ENCODE data around the gene ANO2. TPM values are rescaled to one million over a fixed set of nuclear protein-coding genes. Genes with fewer than 3 reads are reported as not detected.

Gene ANO2
- total and polyA plus RNA-seq, 2 donors (not counting 3 experiments of a cell fraction or from before 2014, with no cell fraction given): 15.4 to 65.0 TPM

DNA sequence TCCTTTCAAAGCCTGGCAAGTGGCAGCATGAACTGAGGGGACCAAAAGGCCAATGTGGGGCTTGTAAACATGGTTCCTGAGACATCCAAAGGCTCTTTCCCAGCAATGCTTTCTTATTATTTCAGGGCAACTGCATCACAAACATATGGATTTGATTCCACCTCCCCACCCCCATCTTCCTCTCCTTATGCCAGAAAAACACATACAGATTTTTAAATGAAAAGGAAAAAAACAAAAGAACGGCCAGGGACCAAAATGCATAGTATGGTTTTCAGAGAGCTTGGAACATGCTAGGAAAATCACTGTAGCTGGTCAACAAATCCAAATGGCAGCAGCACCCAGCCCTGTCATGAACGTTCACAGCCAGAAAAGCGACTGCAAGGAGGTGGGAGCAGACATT is 167.6 kb downstream of the ANO2 start:
- H3K9me1 ChIP-seq (replicated peaks; ENCODE audit: control insufficient read depth, extremely low read depth, insufficient read depth, low read length): no peaks in the 10 kb centered on the region
- no peak overlapping the region for H3K27ac ChIP-seq (ENCODE audit: insufficient read depth, low read depth, low read length)
- H3K4me2 ChIP-seq (ENCODE audit: insufficient read depth, low read length): no peak overlapping the region
- peaks cover 5% of the 10 kb centered on the region for H3K4me1 ChIP-seq (ENCODE audit: control insufficient read depth, extremely low read depth, insufficient read depth, low read length)
- no peaks in the 10 kb centered on the region for H3K79me2 ChIP-seq (ENCODE audit: control insufficient read depth, insufficient read depth, low read length)
- peaks cover 0 to 7% of the 10 kb centered on the region in 2 experiments for H3K36me3 ChIP-seq (ENCODE audit: control insufficient read depth in 2 of 2, extremely low read depth in 1 of 2, insufficient read depth in 2 of 2, low read length in 2 of 2)
- intact Hi-C loops (cut with micrococcal nuclease): no loop called here
- ChIA-PET POLR2A (no interaction called here), CTCF (interaction anchor here (0.9 to 1.6 kb wide), 2 partner anchors 16 to 32 kb away, joined by 3 to 4 read pairs; no protein-coding TSS in a partner anchor)
- TF ChIP-seq POLR2A (IDR thresholded peaks at IDR 0.05; ENCODE audit: low read depth, low read length) (no peak), FOS (IDR thresholded peaks at IDR 0.05; ENCODE audit: borderline replicate concordance, insufficient read depth, low read length) (no peak), POLR2AphosphoS5 (IDR thresholded peaks at IDR 0.05; ENCODE audit: insufficient read depth, low read depth, low read length) (no peak), GATA2 (IDR thresholded peaks at IDR 0.05; ENCODE audit: insufficient read depth, insufficient read length, low read depth, low read length) (no peak), MYC (IDR thresholded peaks at IDR 0.05; ENCODE audit: low read depth, low read length) (no peak), JUN (IDR thresholded peaks at IDR 0.05; ENCODE audit: borderline replicate concordance, insufficient read depth, insufficient read length, low read depth) (no peak), EZH2 (IDR thresholded peaks at IDR 0.05; ENCODE audit: borderline replicate concordance, low read depth, low read length, severe bottlenecking) (no peak)
- TF ChIP-seq, protein P1, sequence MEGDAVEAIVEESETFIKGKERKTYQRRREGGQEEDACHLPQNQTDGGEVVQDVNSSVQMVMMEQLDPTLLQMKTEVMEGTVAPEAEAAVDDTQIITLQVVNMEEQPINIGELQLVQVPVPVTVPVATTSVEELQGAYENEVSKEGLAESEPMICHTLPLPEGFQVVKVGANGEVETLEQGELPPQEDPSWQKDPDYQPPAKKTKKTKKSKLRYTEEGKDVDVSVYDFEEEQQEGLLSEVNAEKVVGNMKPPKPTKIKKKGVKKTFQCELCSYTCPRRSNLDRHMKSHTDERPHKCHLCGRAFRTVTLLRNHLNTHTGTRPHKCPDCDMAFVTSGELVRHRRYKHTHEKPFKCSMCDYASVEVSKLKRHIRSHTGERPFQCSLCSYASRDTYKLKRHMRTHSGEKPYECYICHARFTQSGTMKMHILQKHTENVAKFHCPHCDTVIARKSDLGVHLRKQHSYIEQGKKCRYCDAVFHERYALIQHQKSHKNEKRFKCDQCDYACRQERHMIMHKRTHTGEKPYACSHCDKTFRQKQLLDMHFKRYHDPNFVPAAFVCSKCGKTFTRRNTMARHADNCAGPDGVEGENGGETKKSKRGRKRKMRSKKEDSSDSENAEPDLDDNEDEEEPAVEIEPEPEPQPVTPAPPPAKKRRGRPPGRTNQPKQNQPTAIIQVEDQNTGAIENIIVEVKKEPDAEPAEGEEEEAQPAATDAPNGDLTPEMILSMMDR (IDR thresholded peaks at IDR 0.05; ENCODE audit: extremely low read depth in 1 of 2, insufficient read depth in 1 of 2, low read depth in 1 of 2, low read length in 2 of 2): no peak
- TF ChIP-seq, protein P2, sequence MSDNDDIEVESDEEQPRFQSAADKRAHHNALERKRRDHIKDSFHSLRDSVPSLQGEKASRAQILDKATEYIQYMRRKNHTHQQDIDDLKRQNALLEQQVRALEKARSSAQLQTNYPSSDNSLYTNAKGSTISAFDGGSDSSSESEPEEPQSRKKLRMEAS (IDR thresholded peaks at IDR 0.05; ENCODE audit: insufficient read depth, insufficient read length): no peak
- no peak overlapping the region for H3K9ac ChIP-seq (replicated peaks; ENCODE audit: extremely low read depth, insufficient read depth, low read length)
- dilution Hi-C loops (cut with MboI; ENCODE audit: extremely low pct_ligation_motif_present, low sequenced_read_pairs): no loop called here
- no peak for DNase-seq (ENCODE audit: low read depth, low spot score)
- H2AFZ ChIP-seq (ENCODE audit: low read depth, low read length): no peak overlapping the region
- peaks cover 3% of the 10 kb centered on the region for H4K20me1 ChIP-seq (replicated peaks; ENCODE audit: control insufficient read depth, extremely low read depth, insufficient read depth, low read length)
- FAIRE-seq: no peak
- no TSS peak for BruUV-seq (replicated peaks)
- no peaks in the 10 kb centered on the region for H3K9me3 ChIP-seq (replicated peaks; ENCODE audit: control insufficient read depth, insufficient read depth, low read length)
- H3K4me3 ChIP-seq (replicated peaks in 1 of 3; ENCODE audit: insufficient read depth in 1 of 3, low read depth in 1 of 3, low read length in 3 of 3): no peak overlapping the region
- H3K27me3 ChIP-seq (ENCODE audit: control insufficient read depth in 2 of 2, insufficient read depth in 2 of 2, low read length in 2 of 2): no peaks in the 10 kb centered on the region
